GM12864 (cell line): Measurements from ENCODE around the gene ZNF148.

ENCODE experiments used
- DNase-seq: peaks from one replicate; pipeline ENCODE4 v3.0.0-alpha.2; 2011; ENCODE audit warnings: low read depth
- H3K4me3 ChIP-seq: 2 replicates; pipeline ENCODE4 v1.5.1; 2011; ENCODE audit warnings: mild to moderate bottlenecking, low read depth, low read length, control low read depth
- TF ChIP-seq, protein P1 (sequence below): IDR thresholded peaks from 2 replicates; pipeline ENCODE4 v1.5.1; 2011; ENCODE audit warnings: low read depth, mild to moderate bottlenecking, moderate library complexity, low read length, control low read depth, inconsistent platforms; ENCODE audit errors: missing control alignments

The ZNF148 gene

DNA sequence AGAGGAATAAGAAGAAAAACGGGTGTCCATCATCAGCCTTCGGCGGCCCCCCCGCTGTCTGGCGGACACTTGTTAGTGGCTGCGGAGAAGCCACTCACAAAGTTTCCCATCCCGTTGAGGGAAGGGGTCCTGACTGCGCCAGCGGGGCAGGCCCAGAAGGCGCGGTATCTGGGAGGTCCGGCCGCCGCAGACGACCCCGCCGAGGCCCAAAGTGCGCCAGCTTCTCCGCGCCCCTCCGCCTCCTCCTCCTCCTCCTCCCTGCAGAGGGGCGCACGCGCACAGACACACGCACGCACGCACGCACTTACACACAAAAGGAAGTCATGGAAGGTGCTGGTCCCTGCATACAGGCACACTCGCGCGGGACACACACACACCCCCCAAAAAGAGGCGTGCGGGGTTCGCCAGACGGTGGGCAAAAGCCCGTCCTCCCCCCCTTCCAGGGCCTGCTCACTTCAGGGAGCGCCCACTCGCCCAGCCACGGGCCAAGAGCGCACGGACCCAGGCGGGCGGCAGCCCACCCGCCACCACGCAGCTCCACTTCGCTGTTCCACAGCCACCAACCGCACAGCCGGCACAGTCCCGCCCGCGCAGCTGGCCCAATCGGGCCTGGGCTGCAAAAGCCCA, 18.0 kb downstream of the ZNF148 start:
- H3K4me3 ChIP-seq: peak overlapping the region; percentile 56
- DNase-seq: no peak
- TF ChIP-seq, protein P1, sequence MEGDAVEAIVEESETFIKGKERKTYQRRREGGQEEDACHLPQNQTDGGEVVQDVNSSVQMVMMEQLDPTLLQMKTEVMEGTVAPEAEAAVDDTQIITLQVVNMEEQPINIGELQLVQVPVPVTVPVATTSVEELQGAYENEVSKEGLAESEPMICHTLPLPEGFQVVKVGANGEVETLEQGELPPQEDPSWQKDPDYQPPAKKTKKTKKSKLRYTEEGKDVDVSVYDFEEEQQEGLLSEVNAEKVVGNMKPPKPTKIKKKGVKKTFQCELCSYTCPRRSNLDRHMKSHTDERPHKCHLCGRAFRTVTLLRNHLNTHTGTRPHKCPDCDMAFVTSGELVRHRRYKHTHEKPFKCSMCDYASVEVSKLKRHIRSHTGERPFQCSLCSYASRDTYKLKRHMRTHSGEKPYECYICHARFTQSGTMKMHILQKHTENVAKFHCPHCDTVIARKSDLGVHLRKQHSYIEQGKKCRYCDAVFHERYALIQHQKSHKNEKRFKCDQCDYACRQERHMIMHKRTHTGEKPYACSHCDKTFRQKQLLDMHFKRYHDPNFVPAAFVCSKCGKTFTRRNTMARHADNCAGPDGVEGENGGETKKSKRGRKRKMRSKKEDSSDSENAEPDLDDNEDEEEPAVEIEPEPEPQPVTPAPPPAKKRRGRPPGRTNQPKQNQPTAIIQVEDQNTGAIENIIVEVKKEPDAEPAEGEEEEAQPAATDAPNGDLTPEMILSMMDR: no peak

DNA sequence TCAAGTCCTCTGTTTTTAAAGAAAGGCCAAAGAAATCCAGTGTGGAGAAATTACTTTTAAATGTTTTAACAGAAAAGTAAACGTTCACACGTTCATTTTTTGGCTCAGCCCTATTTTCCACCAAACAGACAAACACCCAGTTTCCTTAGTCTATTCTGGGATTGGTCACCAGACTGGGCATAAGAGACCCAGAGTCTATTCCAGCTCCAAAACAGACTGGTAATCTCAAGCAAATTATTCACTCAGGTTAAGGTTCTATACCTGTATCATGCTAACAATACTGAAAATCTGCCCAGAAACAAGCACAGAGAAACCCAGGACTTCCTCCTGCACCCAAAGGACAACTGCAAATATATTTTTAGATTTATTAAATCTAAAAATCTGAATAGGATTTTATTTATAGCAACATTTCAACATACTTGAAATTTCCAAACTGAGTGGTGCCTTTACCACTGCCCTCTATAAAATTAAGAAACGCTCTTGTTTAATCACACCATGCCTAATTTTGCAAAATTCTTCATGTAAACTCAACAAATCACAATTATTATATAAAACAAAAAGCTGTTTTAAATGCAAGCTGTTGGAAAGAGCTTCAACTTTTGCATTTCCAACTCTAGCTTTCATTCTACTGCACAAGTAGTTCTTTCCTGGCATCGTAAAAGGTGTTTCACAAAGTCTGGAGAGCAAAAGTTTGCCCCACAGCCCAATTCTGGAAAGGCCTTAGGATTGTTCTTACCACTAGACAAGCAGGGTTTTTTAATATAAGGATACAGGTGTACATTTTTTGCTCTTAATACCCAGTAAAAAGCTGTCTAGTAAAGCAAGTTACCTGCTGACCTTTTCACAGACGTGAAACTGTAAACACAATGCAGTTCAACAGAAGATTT, 18.7 kb downstream of the ZNF148 start:
- DNase-seq: no peak
- TF ChIP-seq, protein P1: no peak
- H3K4me3 ChIP-seq: peak overlapping the region; percentile 56

DNA sequence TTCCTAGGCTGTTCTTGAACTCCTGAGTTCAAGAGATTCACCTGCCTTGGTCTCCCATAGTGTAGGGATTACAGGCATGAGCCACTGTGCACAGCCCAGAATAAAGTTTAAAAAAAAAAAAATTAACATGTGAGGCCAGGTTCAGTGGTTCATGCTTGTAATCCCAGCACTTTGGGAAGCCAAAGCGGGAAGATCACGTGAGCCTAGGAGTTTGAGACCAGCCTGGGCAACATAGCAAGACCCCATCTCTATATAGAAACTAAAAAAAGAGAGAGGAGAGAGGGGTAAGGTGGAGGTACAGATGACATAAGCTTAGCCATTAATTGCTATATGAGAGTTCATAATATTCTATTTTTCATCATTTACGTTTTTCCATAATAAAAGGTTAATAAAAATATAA, 21.5 kb downstream of the ZNF148 start:
- TF ChIP-seq, protein P1: no peak
- no peak overlapping the region for H3K4me3 ChIP-seq
- DNase-seq: no peak

DNA sequence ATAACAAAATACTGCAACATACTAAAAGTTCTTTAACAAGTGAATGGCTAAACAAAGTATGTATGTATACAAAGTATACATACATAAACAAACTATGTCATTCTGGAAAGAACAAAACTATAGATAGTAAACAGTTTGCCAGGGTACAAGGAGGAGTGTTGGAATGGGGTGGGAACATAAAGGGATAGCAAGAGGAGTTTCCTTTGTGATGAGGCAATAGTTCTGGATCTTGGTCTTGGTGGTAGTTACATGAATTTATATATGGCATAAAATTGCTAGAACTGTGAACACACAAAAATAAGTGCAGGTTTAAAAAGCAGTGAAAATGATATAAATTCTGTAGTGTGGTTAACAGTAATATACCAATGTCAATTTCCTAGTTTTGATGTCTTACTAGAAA, 22.0 kb downstream of the ZNF148 start:
- no peak for DNase-seq
- H3K4me3 ChIP-seq: no peak overlapping the region
- TF ChIP-seq, protein P1: no peak

DNA sequence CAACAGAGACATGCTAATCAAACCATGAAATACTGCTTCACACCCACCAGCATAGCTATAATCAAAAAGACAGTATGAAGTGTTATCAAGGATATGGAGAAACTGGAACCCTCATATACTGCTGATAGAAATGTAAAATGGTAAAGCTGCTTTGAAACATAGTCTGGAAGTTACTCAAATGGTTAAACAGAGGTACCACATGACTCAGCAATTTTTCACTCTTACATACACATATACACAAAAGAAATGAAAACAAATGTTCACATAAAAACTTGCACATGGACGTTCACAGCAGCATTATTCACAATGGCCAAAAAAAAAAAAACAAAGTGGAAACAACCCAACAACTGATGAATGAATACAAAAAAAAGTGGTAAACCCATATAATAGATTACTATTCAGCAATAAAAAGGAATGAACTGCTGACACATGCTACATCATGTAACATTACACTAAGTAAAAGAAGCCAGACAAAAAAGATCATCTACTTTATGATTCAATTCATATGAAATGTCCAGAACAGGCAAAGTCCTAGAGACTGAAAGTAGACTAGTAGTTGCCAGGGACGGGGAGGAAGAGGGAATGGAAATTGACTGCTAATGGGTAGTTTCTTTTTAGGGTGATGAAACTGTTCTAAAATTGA, 23.2 kb downstream of the ZNF148 start:
- TF ChIP-seq, protein P1: no peak
- no peak overlapping the region; the same call in 1 of the 2 replicates for H3K4me3 ChIP-seq
- DNase-seq: peak; percentile 41

DNA sequence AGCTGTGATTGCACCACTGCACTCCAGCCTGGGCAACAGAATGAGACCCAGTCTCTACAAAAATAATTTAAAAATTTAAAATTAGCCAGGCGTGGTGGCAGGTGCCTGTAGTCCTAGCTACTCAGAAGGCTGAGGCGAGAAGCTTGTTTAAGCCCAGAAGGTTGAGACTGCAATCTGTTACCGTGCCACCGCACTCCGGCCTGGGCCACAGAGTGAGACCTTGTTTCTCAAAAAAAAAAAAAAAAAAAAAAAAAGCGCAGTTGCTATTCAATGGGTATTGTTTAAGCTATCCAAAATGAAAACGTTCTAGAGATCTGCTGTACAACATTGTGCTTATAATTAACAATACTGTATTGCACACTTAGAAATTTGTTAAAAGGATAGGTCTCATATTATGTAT, 24.0 kb downstream of the ZNF148 start:
- TF ChIP-seq, protein P1: no peak
- peak overlapping the region; percentile 13; the same call in 1 of the 2 replicates for H3K4me3 ChIP-seq
- DNase-seq: no peak
